Sigmoid colon (tissue), 7 donors: ENCODE results near the gene LAMA3. TPM values are rescaled to one million over a fixed set of nuclear protein-coding genes. Genes with fewer than 3 reads are reported as not detected.

Source experiments
- DNase-seq: peaks from one replicate; pipeline ENCODE4 v3.0.0-alpha.2; 2019
- H3K27ac ChIP-seq, 4 donors: fragments of 200-600 bp; sonication (generic); one replicate each; pipeline ENCODE4 v1.5.1; 2016 to 2019; ENCODE audit warnings: mild to moderate bottlenecking in 1 of 4
- H3K27me3 ChIP-seq, 3 donors: fragments of 200-600 bp; sonication (generic); one replicate each; pipeline ENCODE4 v1.5.1; 2019; ENCODE audit warnings: mild to moderate bottlenecking in 1 of 3
- H3K36me3 ChIP-seq, 4 donors: fragments of 200-600 bp; sonication (generic); one replicate each; pipeline ENCODE4 v1.5.1; 2016 to 2019
- H3K4me1 ChIP-seq, 4 donors: fragments of 200-600 bp; sonication (generic); one replicate each; pipeline ENCODE4 v1.5.1; 2017 to 2019
- H3K4me3 ChIP-seq, 4 donors: fragments of 200-600 bp; sonication (generic); one replicate each; pipeline ENCODE4 v1.5.1; 2017 to 2019; ENCODE audit warnings: mild to moderate bottlenecking in 2 of 4, moderate library complexity in 1 of 4
- H3K9me3 ChIP-seq, 4 donors: fragments of 200-600 bp in 3 of 4; sonication (generic) in 3 of 4; one replicate each; pipeline versions ENCODE4 v1.5.1 to v1.6.1; 2013 to 2019
- EP300 ChIP-seq, 4 donors: sonication (generic); formaldehyde crosslinking; IDR thresholded peaks; one replicate each; pipeline ENCODE4 v1.6.1; 2017; ENCODE audit warnings: antibody characterized with exemption in 4 of 4
- POLR2A ChIP-seq, 2 donors: fragments of 450-650 bp; IDR thresholded peaks; one replicate each; pipeline ENCODE4 v1.6.1; 2016; ENCODE audit warnings: antibody characterized with exemption in 2 of 2, mild to moderate bottlenecking in 2 of 2, moderate library complexity in 2 of 2
- POLR2AphosphoS5 ChIP-seq, 4 donors: sonication (generic); formaldehyde crosslinking; IDR thresholded peaks; one replicate each; pipeline ENCODE4 v1.6.1; 2017; ENCODE audit warnings: antibody characterized with exemption in 4 of 4
- WGBS, 2 donors: extraction: QIAGEN DNeasy Blood & Tissue Kit; methylation state at CpG; one replicate each; pipeline ENCODE4 v1.1.7; 2013; 5-methylcytosine and 5-hydroxymethylcytosine counted together
- intact Hi-C: fragments of 100-400 bp; cut with DNase I; formaldehyde crosslinking; loops from one replicate; pipeline ENCODE4 v1.15.1; 2023
- polyA plus RNA-seq, 3 donors: library from polyadenylated mRNA; stranded (reverse); fragments of 200-250 nt; gene quantifications; one replicate each; pipeline ENCODE4 v1.2.3, GENCODE V29; 2013
- total RNA-seq, 4 donors: library from RNA; depleted of rRNA; stranded (reverse); fragments of >200 nt; gene quantifications; one replicate each; pipeline ENCODE4 v1.1.0, GENCODE V29; 2016
- TF ChIP-seq, protein P1 (sequence below), 4 experiments: fragments of 450-650 bp in 3 of 4; fragments of 200-600 bp in 1 of 4; IDR thresholded peaks; one replicate each; pipeline ENCODE4 v1.5.1; 2016 to 2019; ENCODE audit warnings: antibody characterized with exemption in 4 of 4, mild to moderate bottlenecking in 3 of 4, moderate library complexity in 2 of 4
- donor health status: healthy with polysubstance abuse.
- donor health status: Bipolar disorder and iron deficiency.
- donor health status: healthy.

Gene LAMA3
- total and polyA plus RNA-seq, 7 donors, result 6.0 to 19.9 (median 14.1) TPM

DNA sequence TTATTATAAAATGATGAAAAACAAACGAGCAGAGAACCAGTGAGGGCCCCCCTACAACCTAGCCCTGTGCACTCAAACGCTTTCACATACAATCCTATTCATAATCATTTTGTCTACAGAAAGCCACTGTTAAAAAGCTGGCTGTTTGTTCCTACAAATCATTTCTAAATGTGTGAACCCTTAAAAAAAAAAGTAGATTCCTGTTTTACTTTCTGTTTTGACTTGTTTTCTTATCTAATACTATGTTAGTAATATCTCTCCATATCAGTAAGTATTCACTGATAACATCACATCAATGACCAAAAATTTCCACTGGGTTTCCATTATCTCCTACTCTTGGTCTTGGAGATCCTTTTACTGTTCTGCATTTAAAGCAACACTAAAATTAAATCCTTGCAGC lies 196.5 kb downstream of the LAMA3 start:
- H3K27me3 ChIP-seq, result no peaks in the 10 kb centered on the region
- H3K27ac ChIP-seq, result no peak overlapping the region
- H3K4me3 ChIP-seq, result no peak overlapping the region
- H3K36me3 ChIP-seq, result no peaks in the 10 kb centered on the region
- DNase-seq, result no peak
- intact Hi-C loops, result no loop called here
- H3K9me3 ChIP-seq, result no peaks in the 10 kb centered on the region
- TF ChIP-seq EP300 (IDR thresholded peaks at IDR 0.05), result no peak
- TF ChIP-seq POLR2AphosphoS5 (IDR thresholded peaks at IDR 0.05), result no peak
- no peak for TF ChIP-seq POLR2A (IDR thresholded peaks at IDR 0.05)
- TF ChIP-seq, protein P1, sequence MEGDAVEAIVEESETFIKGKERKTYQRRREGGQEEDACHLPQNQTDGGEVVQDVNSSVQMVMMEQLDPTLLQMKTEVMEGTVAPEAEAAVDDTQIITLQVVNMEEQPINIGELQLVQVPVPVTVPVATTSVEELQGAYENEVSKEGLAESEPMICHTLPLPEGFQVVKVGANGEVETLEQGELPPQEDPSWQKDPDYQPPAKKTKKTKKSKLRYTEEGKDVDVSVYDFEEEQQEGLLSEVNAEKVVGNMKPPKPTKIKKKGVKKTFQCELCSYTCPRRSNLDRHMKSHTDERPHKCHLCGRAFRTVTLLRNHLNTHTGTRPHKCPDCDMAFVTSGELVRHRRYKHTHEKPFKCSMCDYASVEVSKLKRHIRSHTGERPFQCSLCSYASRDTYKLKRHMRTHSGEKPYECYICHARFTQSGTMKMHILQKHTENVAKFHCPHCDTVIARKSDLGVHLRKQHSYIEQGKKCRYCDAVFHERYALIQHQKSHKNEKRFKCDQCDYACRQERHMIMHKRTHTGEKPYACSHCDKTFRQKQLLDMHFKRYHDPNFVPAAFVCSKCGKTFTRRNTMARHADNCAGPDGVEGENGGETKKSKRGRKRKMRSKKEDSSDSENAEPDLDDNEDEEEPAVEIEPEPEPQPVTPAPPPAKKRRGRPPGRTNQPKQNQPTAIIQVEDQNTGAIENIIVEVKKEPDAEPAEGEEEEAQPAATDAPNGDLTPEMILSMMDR (IDR thresholded peaks at IDR 0.05), result no peak
- 34 to 40% methylated on average over 2 of the region's 2 CpGs for WGBS, 2 donors
- peaks cover 0 to 6% (median 0%) of the 10 kb centered on the region in 4 donors for H3K4me1 ChIP-seq

DNA sequence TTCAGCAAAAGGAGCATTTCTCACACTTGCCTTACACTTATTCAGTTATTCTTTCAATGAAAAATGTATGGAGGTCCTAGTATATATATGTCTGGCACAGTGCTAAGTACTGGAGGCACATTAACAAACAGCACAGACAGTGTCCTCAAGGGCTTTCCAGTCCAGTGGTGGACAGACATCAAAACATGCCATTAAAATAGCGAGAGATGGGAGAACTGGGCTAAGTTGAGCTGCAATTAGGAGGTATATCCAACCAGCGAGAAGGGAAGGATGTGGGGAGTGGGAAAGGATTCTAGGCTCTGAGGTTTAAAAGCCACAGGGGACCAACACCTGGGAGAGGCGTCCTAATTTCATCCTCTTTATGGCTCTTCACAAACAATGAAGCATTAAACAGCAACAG lies 197.8 kb downstream of the LAMA3 start:
- no peaks in the 10 kb centered on the region for H3K9me3 ChIP-seq
- no peaks in the 10 kb centered on the region for H3K27me3 ChIP-seq
- intact Hi-C loops, result no loop called here
- no peak for DNase-seq
- 68 to 70% methylated on average over 3 of the region's 3 CpGs for WGBS, 2 donors
- no peaks in the 10 kb centered on the region for H3K36me3 ChIP-seq
- TF ChIP-seq POLR2AphosphoS5 (IDR thresholded peaks at IDR 0.05) (no peak), EP300 (IDR thresholded peaks at IDR 0.05) (no peak), POLR2A (IDR thresholded peaks at IDR 0.05) (no peak)
- TF ChIP-seq, protein P1 (IDR thresholded peaks at IDR 0.05), result no peak
- no peak overlapping the region for H3K4me3 ChIP-seq
- no peak overlapping the region for H3K27ac ChIP-seq
- peaks cover 0 to 6% (median 0%) of the 10 kb centered on the region in 4 donors for H3K4me1 ChIP-seq

DNA sequence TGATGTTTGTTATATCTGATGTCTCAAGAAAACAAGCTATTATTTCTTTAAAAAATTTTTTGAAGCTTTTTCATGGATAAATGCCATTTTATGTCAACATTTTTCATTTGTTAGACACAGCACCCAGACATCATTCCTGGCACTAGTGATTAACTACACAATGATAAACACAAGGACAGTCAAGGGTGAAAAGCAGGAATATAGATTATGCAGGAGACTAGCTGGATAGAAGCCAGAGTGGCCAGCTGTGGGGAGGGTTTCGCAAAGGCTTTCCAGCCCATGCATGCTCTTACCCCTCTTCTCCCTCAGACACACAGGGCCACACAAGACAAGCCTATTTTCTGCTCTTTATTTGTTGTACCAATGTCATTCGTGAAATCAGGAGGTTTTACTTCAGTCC lies 198.2 kb downstream of the LAMA3 start:
- no peak for DNase-seq
- no peak overlapping the region for H3K27ac ChIP-seq
- peaks cover 0 to 6% (median 0%) of the 10 kb centered on the region in 4 donors for H3K4me1 ChIP-seq
- H3K36me3 ChIP-seq, result no peaks in the 10 kb centered on the region
- WGBS, 2 donors, result 46 to 77% methylated on average over 2 of the region's 2 CpGs
- TF ChIP-seq, protein P1 (IDR thresholded peaks at IDR 0.05), result no peak
- no peak for TF ChIP-seq POLR2AphosphoS5 (IDR thresholded peaks at IDR 0.05)
- no peak for TF ChIP-seq POLR2A (IDR thresholded peaks at IDR 0.05)
- TF ChIP-seq EP300 (IDR thresholded peaks at IDR 0.05), result no peak
- no peaks in the 10 kb centered on the region for H3K27me3 ChIP-seq
- H3K4me3 ChIP-seq, result no peak overlapping the region
- intact Hi-C loops, result no loop called here
- H3K9me3 ChIP-seq, result no peaks in the 10 kb centered on the region

DNA sequence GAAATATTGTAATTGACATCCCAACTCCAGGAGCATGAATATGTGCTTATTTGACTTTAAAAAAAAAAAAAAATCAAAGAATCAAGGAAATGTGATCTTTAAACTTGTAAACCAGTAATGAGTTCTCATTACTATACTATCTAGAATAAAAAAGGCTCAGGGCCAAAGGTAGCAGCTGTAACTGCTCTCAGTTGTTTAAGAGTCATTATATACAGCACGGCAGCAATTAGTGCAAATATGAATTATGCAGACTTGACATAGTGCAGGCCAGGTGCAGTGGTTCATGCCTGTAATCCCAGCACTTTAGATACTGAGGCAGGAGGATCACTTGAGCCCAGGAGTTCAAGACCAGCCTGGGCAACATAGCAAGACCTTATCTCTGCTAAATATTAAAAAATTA lies 199.6 kb downstream of the LAMA3 start:
- Histone ChIP-seq H3K9me3 (no peaks in the 10 kb centered on the region), H3K27me3 (no peaks in the 10 kb centered on the region), H3K27ac (no peak overlapping the region), H3K4me3 (no peak overlapping the region), H3K36me3 (no peaks in the 10 kb centered on the region), H3K4me1 (peaks cover 0 to 6% (median 0%) of the 10 kb centered on the region in 4 donors)
- DNase-seq, result no peak
- WGBS, 2 donors, result 6 to 56% methylated on average over 1 of the region's 1 CpG
- TF ChIP-seq, protein P1 (IDR thresholded peaks at IDR 0.05), result no peak
- no peak for TF ChIP-seq EP300 (IDR thresholded peaks at IDR 0.05)
- TF ChIP-seq POLR2A (IDR thresholded peaks at IDR 0.05), result no peak
- no peak for TF ChIP-seq POLR2AphosphoS5 (IDR thresholded peaks at IDR 0.05)
- intact Hi-C loops, result no loop called here

DNA sequence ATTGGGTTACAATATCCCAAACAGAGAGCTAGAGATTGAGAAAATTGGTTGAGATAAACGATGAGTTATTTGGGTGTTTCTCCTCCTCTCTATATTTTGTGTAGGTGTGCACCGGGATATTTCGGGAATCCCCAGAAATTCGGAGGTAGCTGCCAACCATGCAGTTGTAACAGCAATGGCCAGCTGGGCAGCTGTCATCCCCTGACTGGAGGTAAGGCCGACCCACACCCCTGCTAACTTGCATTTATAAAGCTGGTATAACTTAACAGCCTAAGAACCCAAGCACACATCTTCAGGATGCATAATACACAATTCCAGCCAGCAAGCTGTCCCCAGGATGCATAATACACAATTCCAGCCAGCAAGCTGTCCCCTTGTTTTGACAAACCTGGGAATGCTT lies 200.7 kb downstream of the LAMA3 start:
- Histone ChIP-seq H3K27me3 (no peaks in the 10 kb centered on the region), H3K4me3 (no peak overlapping the region), H3K27ac (no peak overlapping the region), H3K4me1 (no peaks in the 10 kb centered on the region), H3K9me3 (no peaks in the 10 kb centered on the region), H3K36me3 (no peaks in the 10 kb centered on the region)
- DNase-seq, result no peak
- TF ChIP-seq POLR2AphosphoS5 (IDR thresholded peaks at IDR 0.05) (no peak), POLR2A (IDR thresholded peaks at IDR 0.05) (no peak), EP300 (IDR thresholded peaks at IDR 0.05) (no peak)
- TF ChIP-seq, protein P1 (IDR thresholded peaks at IDR 0.05), result no peak
- 87 to 92% methylated on average over 5 of the region's 5 CpGs for WGBS, 2 donors
- intact Hi-C loops, result no loop called here
